Adrenal gland (tissue), 5 donors: ENCODE results near the gene SLC46A3.

Experiments
- CTCF ChIP-seq, 6 experiments: fragments of 450-650 bp in 4 of 6; fragments of 200-600 bp in 2 of 6; sonication (generic) in 1 of 6; IDR thresholded peaks; 1 replicate in 5 of 6; 2 replicates in 1 of 6; pipeline versions ENCODE4 v1.5.1 to v1.8.0; 2016 to 2021; ENCODE audit warnings: antibody characterized with exemption in 6 of 6, mild to moderate bottlenecking in 2 of 6, moderate library complexity in 1 of 6
- POLR2A ChIP-seq, 2 donors: fragments of 450-650 bp; IDR thresholded peaks; one replicate each; pipeline ENCODE4 v1.6.1; 2017; ENCODE audit warnings: antibody characterized with exemption in 2 of 2, mild to moderate bottlenecking in 2 of 2, moderate library complexity in 1 of 2
- donor health status: DM: no; HTN: no; CAD: no.

- TF ChIP-seq CTCF (IDR thresholded peaks at IDR 0.05) (no peak), POLR2A (IDR thresholded peaks at IDR 0.05) (no peak)
Measured at GRCh38 chr13:28707629-28708427, 10.9 kb downstream of the SLC46A3 start.
